ENCODE results near the gene SACS.

DNA sequence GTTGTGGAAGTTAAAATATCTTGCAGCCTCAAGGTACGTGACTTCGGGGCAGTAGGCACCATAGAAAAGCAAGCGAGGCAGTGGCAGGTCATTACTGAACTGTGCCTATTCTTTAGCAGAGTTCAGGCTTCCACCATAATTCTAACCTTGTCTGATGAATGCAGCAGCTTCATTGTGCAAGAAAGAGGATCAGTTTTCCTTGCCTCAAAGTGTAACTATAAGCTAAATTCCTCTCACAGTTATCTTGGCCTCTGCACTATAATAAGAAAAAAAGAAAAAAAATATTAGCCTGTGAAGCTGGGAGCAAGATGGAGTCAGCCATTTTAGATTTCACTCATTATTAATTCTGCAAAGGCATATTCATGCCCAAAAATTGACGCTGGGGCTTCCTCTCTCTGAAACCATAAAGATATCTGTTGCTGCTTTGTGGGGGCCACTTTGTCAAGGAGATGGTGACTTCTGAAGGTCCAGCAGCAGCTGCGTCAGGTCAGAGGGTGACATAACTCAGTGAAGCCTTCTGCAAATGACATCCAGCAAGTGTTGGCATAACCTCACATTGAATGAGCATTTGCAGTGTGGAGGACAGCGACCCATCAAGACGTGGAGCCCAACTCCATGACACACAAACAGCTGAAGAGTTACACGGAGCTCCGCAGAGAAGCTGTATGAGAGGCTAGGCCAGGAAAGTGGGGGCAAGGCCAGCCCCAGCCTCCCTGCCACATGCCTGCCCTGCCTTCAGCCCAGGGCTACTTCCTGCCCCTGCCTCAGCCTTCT is 23.1 kb upstream of the SACS start:
- TF ChIP-seq, protein P1, sequence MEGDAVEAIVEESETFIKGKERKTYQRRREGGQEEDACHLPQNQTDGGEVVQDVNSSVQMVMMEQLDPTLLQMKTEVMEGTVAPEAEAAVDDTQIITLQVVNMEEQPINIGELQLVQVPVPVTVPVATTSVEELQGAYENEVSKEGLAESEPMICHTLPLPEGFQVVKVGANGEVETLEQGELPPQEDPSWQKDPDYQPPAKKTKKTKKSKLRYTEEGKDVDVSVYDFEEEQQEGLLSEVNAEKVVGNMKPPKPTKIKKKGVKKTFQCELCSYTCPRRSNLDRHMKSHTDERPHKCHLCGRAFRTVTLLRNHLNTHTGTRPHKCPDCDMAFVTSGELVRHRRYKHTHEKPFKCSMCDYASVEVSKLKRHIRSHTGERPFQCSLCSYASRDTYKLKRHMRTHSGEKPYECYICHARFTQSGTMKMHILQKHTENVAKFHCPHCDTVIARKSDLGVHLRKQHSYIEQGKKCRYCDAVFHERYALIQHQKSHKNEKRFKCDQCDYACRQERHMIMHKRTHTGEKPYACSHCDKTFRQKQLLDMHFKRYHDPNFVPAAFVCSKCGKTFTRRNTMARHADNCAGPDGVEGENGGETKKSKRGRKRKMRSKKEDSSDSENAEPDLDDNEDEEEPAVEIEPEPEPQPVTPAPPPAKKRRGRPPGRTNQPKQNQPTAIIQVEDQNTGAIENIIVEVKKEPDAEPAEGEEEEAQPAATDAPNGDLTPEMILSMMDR (IDR thresholded peaks at IDR 0.05; ENCODE audit: extremely low read depth in 1 of 2, insufficient read depth in 1 of 2, low read depth in 1 of 2, low read length in 2 of 2): no peak
- TF ChIP-seq EZH2 (IDR thresholded peaks at IDR 0.05; ENCODE audit: borderline replicate concordance, low read depth, low read length, severe bottlenecking): no peak
- TF ChIP-seq POLR2A (IDR thresholded peaks at IDR 0.05; ENCODE audit: low read depth, low read length): no peak
- no peak for TF ChIP-seq POLR2AphosphoS5 (IDR thresholded peaks at IDR 0.05; ENCODE audit: insufficient read depth, low read depth, low read length)
- TF ChIP-seq, protein P2, sequence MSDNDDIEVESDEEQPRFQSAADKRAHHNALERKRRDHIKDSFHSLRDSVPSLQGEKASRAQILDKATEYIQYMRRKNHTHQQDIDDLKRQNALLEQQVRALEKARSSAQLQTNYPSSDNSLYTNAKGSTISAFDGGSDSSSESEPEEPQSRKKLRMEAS (IDR thresholded peaks at IDR 0.05; ENCODE audit: insufficient read depth, insufficient read length): no peak
- no peak for TF ChIP-seq JUN (IDR thresholded peaks at IDR 0.05; ENCODE audit: borderline replicate concordance, insufficient read depth, insufficient read length, low read depth)
- TF ChIP-seq MYC (IDR thresholded peaks at IDR 0.05; ENCODE audit: low read depth, low read length): no peak
